ENCODE results near the gene P2RX6. TPM values are rescaled to one million over a fixed set of nuclear protein-coding genes. Genes with fewer than 3 reads are reported as not detected.
"Not testable (repeated sequence)": the region's sequence is repeated elsewhere in the genome, so short reads cannot be mapped to it uniquely, and the experiment has no call there.

Gene P2RX6
- total RNA-seq, 1 donor: 3.5 TPM

GRCh38 chr22:21038405-21038804 is 23.4 kb downstream of the P2RX6 start:
- TF ChIP-seq, protein P1, sequence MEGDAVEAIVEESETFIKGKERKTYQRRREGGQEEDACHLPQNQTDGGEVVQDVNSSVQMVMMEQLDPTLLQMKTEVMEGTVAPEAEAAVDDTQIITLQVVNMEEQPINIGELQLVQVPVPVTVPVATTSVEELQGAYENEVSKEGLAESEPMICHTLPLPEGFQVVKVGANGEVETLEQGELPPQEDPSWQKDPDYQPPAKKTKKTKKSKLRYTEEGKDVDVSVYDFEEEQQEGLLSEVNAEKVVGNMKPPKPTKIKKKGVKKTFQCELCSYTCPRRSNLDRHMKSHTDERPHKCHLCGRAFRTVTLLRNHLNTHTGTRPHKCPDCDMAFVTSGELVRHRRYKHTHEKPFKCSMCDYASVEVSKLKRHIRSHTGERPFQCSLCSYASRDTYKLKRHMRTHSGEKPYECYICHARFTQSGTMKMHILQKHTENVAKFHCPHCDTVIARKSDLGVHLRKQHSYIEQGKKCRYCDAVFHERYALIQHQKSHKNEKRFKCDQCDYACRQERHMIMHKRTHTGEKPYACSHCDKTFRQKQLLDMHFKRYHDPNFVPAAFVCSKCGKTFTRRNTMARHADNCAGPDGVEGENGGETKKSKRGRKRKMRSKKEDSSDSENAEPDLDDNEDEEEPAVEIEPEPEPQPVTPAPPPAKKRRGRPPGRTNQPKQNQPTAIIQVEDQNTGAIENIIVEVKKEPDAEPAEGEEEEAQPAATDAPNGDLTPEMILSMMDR (IDR thresholded peaks at IDR 0.05; ENCODE audit: insufficient read depth, low read depth, low read length): no peak
- peak; percentile 81 for DNase-seq (ENCODE audit: low read depth)
- H3K4me3 ChIP-seq (ENCODE audit: low read depth, low read length): no peak overlapping the region

GRCh38 chr22:21039158-21039557 is 24.2 kb downstream of the P2RX6 start:
- H3K4me3 ChIP-seq (ENCODE audit: low read depth, low read length); DNase-seq (ENCODE audit: low read depth): not testable (repeated sequence)

DNA sequence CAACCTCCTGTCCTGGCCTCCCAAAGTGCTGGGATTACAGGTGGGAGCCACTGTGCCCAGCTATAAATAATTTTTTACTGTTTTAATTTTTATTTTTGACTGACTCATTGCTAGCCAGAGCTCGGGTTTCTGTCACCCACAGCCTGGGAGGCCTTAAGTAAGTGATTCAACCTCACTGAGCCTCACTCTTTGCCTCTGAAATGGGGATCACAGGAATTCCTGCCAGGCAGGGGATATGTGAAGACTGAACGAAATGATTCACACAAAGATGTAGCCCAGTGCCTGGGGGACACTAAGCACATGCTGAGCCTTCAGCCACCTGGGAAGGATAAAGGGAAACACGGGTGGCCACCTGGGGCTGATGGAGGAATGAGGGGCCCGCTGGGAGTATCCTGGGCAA is 27.0 kb downstream of the P2RX6 start:
- DNase-seq (ENCODE audit: low read depth): peak; percentile 19
- TF ChIP-seq, protein P1 (IDR thresholded peaks at IDR 0.05; ENCODE audit: insufficient read depth, low read depth, low read length): no peak

GRCh38 chr22:21042978-21043859 is 28.3 kb downstream of the P2RX6 start:
- DNase-seq (ENCODE audit: low read depth): no peak
- H3K4me3 ChIP-seq (ENCODE audit: low read depth, low read length): no peak overlapping the region
- TF ChIP-seq, protein P1 (IDR thresholded peaks at IDR 0.05; ENCODE audit: insufficient read depth, low read depth, low read length): no peak

More for the DNA sequence above, 27.0 kb downstream of the P2RX6 start:
- H3K4me3 ChIP-seq (ENCODE audit: low read depth, low read length): no peak overlapping the region

DNA sequence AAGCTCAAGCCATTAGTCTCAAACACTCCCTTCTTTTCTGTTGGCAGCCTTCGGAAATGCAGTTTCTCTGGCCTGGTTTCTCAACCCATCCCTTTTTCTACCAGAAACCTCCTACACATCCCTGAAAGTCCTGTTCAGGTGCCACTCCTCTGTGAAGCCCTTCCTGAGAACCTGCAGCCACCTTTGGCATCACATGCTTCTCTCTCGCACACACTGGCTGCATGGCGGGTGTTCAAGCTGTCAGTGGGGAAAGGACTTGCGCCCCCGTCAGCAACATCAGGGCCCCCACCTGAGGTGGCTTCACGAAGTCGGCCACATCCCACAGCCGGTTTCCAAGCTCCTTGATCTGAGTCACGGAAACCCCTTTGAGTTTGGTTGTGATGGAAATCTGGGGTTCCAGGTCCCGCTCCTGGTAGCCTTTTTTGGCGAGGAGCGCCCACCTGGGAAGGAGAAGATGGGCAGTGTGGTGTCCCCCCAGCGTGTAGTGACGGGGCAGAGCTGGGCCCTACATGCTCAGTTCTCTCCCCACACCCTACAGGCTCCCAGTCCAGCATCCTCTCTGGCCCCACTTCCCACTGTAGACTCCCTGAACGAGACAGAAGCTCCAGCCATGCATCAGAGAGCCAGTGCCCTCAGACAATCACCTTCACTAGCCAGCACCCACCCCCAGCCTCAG is 29.0 kb downstream of the P2RX6 start:
- TF ChIP-seq, protein P1 (IDR thresholded peaks at IDR 0.05; ENCODE audit: insufficient read depth, low read depth, low read length): no peak
- peak overlapping the region; percentile 38 for H3K4me3 ChIP-seq (ENCODE audit: low read depth, low read length)
- no peak for DNase-seq (ENCODE audit: low read depth)

DNA sequence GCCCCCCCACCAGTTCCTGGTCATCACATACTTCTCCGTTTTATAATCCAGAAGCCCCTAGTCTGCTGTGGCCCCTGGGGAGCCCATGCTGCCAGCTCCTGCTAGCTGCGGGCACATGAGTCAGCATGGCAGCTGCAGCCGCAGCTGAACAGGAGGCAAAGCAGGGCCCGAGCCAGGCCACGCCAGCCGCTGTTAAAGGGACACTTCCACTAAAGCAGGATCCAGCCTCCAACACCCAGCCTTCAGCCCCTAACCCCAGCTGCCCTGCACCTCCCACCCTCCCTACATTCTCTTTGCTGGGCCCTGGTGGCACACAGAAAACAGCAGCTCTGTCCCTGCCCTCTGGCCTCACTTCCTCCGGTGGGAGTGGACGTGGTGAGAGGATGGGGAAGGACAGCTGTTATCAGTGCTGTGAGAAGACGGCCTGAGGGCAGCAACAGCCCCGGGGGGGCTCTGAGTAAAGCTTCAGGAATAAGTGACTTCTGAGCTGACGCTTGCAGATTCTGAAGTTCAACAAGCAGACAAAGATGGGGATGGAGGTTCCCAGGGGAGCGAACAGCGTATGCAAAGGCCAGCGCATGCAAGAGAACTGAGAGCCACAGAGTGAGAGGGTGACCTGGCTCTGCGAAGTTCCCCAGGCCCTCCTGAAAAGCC is 30.1 kb downstream of the P2RX6 start:
- TF ChIP-seq, protein P1 (IDR thresholded peaks at IDR 0.05; ENCODE audit: insufficient read depth, low read depth, low read length): no peak
- H3K4me3 ChIP-seq (ENCODE audit: low read depth, low read length): peak overlapping the region; percentile 38
- DNase-seq (ENCODE audit: low read depth): peak; percentile 64

Data from fibroblast of villous mesenchyme (primary cell).